ENCODE measurements around the gene ALDH3B1. TPM values are rescaled to one million over a fixed set of nuclear protein-coding genes. Genes with fewer than 3 reads are reported as not detected.
"Not testable (repeated sequence)": the region's sequence is repeated elsewhere in the genome, so short reads cannot be mapped to it uniquely, and the experiment has no call there.

ALDH3B1 gene
- 1.1 TPM for polyA plus RNA-seq (2012; ENCODE audit: insufficient read depth, insufficient read length, low read depth)

- peak; percentile 88 for DNase-seq
- Histone ChIP-seq H3K27me3 (no peaks in the 10 kb centered on the region), H3K4me1 (peaks cover 23% of the 10 kb centered on the region), H3K36me3 (no peaks in the 10 kb centered on the region), H3K4me3 (ENCODE audit: low read depth, low read length) (peak within 1 kb of the TSS; percentile 37), H3K9me3 (no peaks in the 10 kb centered on the region)
- no peak; the same call in 1 of the 2 replicates for TF ChIP-seq CTCF (IDR thresholded peaks at IDR 0.05; ENCODE audit: low read depth, low read length)
Measured at GRCh38 chr11:68010090-68011041, at the start of gene ALDH3B1. Gene ALDH3B1 (plus strand): TSS chr11:68010327. CDS start chr11:68015298, 4,971 bp downstream.

- H3K9me3 ChIP-seq; DNase-seq; H3K36me3 ChIP-seq; H3K27me3 ChIP-seq; H3K4me1 ChIP-seq; H3K4me3 ChIP-seq (ENCODE audit: low read depth, low read length): not testable (repeated sequence)
Measured at GRCh38 chr11:67963217-67963616, 46.9 kb upstream of the ALDH3B1 start.

GRCh38 chr11:67963879-67964278 is 46.2 kb upstream of the ALDH3B1 start:
- not testable (repeated sequence) for H3K27me3 ChIP-seq; H3K4me1 ChIP-seq; H3K36me3 ChIP-seq; DNase-seq; H3K4me3 ChIP-seq (ENCODE audit: low read depth, low read length); H3K9me3 ChIP-seq

- not testable (repeated sequence) for H3K4me1 ChIP-seq; H3K4me3 ChIP-seq (ENCODE audit: low read depth, low read length); H3K27me3 ChIP-seq; H3K36me3 ChIP-seq; H3K9me3 ChIP-seq; DNase-seq
Measured at GRCh38 chr11:67964746-67965145, 45.4 kb upstream of the ALDH3B1 start.

- not testable (repeated sequence) for H3K4me1 ChIP-seq; H3K36me3 ChIP-seq; H3K4me3 ChIP-seq (ENCODE audit: low read depth, low read length); DNase-seq; H3K27me3 ChIP-seq; H3K9me3 ChIP-seq
Measured at GRCh38 chr11:67965830-67966348, 44.2 kb upstream of the ALDH3B1 start.

GRCh38 chr11:67974746-67975145 is 35.4 kb upstream of the ALDH3B1 start:
- H3K4me3 ChIP-seq (ENCODE audit: low read depth, low read length); H3K36me3 ChIP-seq; H3K4me1 ChIP-seq; H3K9me3 ChIP-seq; DNase-seq; H3K27me3 ChIP-seq: not testable (repeated sequence)

GRCh38 chr11:67978766-67979418 is 31.2 kb upstream of the ALDH3B1 start:
- H3K27me3 ChIP-seq; DNase-seq; H3K36me3 ChIP-seq; H3K9me3 ChIP-seq; H3K4me1 ChIP-seq; H3K4me3 ChIP-seq (ENCODE audit: low read depth, low read length): not testable (repeated sequence)

- not testable (repeated sequence) for H3K36me3 ChIP-seq; H3K4me3 ChIP-seq (ENCODE audit: low read depth, low read length); H3K9me3 ChIP-seq; H3K4me1 ChIP-seq; DNase-seq
- peaks cover 12% of the 10 kb centered on the region for H3K27me3 ChIP-seq
Measured at GRCh38 chr11:67981226-67981625, 28.9 kb upstream of the ALDH3B1 start.

GRCh38 chr11:67982255-67982857 is 27.8 kb upstream of the ALDH3B1 start:
- H3K9me3 ChIP-seq; DNase-seq; H3K4me1 ChIP-seq; H3K36me3 ChIP-seq; H3K4me3 ChIP-seq (ENCODE audit: low read depth, low read length): not testable (repeated sequence)
- peaks cover 12% of the 10 kb centered on the region for H3K27me3 ChIP-seq

GRCh38 chr11:67983951-67984350 is 26.2 kb upstream of the ALDH3B1 start:
- no peak for DNase-seq
- no peaks in the 10 kb centered on the region for H3K4me1 ChIP-seq
- TF ChIP-seq CTCF (IDR thresholded peaks at IDR 0.05; ENCODE audit: low read depth, low read length), result no peak
- no peaks in the 10 kb centered on the region for H3K9me3 ChIP-seq
- H3K4me3 ChIP-seq (ENCODE audit: low read depth, low read length), result peak overlapping the region; percentile 34
- H3K27me3 ChIP-seq, result peaks cover 9% of the 10 kb centered on the region
- H3K36me3 ChIP-seq, result no peaks in the 10 kb centered on the region

GRCh38 chr11:67985302-67985701 is 24.8 kb upstream of the ALDH3B1 start:
- H3K27me3 ChIP-seq; H3K36me3 ChIP-seq; DNase-seq; H3K4me3 ChIP-seq (ENCODE audit: low read depth, low read length); H3K4me1 ChIP-seq; H3K9me3 ChIP-seq: not testable (repeated sequence)

GRCh38 chr11:67990546-67991346 is 19.4 kb upstream of the ALDH3B1 start:
- H3K36me3 ChIP-seq; H3K27me3 ChIP-seq; DNase-seq; H3K9me3 ChIP-seq; H3K4me3 ChIP-seq (ENCODE audit: low read depth, low read length); H3K4me1 ChIP-seq: not testable (repeated sequence)
